IPS-20b (cell line): ENCODE data around the gene TTC7B.

Experiments used
- H3K27ac ChIP-seq: one replicate; pipeline ENCODE4 v1.5.1; 2013; ENCODE audit warnings: low read length
- H3K27me3 ChIP-seq: 2 replicates; pipeline ENCODE4 v1.6.1; 2013; ENCODE audit warnings: mild to moderate bottlenecking, low read length, inconsistent platforms; ENCODE audit not compliant: insufficient read depth
- H3K36me3 ChIP-seq: 2 replicates; pipeline ENCODE4 v1.6.1; 2013; ENCODE audit warnings: low read depth, mild to moderate bottlenecking, inconsistent platforms, low read length, moderate library complexity; ENCODE audit not compliant: insufficient read depth
- H3K4me1 ChIP-seq: 2 replicates; pipeline ENCODE4 v1.6.1; 2013; ENCODE audit warnings: mild to moderate bottlenecking, control low read depth, inconsistent platforms, low read length, moderate library complexity; ENCODE audit not compliant: insufficient read depth
- H3K4me3 ChIP-seq: 2 replicates; pipeline ENCODE4 v1.5.1; 2013; ENCODE audit warnings: mild to moderate bottlenecking, low read length, inconsistent platforms
- H3K9ac ChIP-seq: 2 replicates; pipeline ENCODE4 v1.6.1; 2013; ENCODE audit warnings: low read depth, mild to moderate bottlenecking, inconsistent platforms, low read length, moderate library complexity
- H3K9me3 ChIP-seq: 2 replicates; pipeline ENCODE4 v1.6.1; 2013; ENCODE audit warnings: mild to moderate bottlenecking, low read depth, low read length, inconsistent platforms; ENCODE audit not compliant: insufficient read depth

Gene TTC7B

GRCh38 chr14:90781876-90782275 lies 34.4 kb downstream of the TTC7B start:
- Histone ChIP-seq H3K4me1 (no peaks in the 10 kb centered on the region), H3K9ac (no peak overlapping the region), H3K4me3 (no peak overlapping the region), H3K36me3 (0 out of 2 replicates have a peak, but pooled peaks cover 3% of the 10 kb centered on the region), H3K9me3 (no peaks in the 10 kb centered on the region), H3K27me3 (no peaks in the 10 kb centered on the region), H3K27ac (no peak overlapping the region)

- Histone ChIP-seq H3K4me3 (no peak overlapping the region), H3K27me3 (no peaks in the 10 kb centered on the region), H3K4me1 (no peaks in the 10 kb centered on the region), H3K27ac (no peak overlapping the region), H3K36me3 (0 out of 2 replicates have a peak, but pooled peaks cover 3% of the 10 kb centered on the region), H3K9me3 (no peaks in the 10 kb centered on the region), H3K9ac (no peak overlapping the region)
These were observed 34.9 kb downstream of the TTC7B start for GRCh38 chr14:90781344-90781761.

- H3K27me3 ChIP-seq, result no peaks in the 10 kb centered on the region
- H3K4me3 ChIP-seq, result no peak overlapping the region
- H3K36me3 ChIP-seq, result 0 out of 2 replicates have a peak, but pooled peaks cover 3% of the 10 kb centered on the region
- H3K9me3 ChIP-seq, result no peaks in the 10 kb centered on the region
- H3K4me1 ChIP-seq, result no peaks in the 10 kb centered on the region
- H3K9ac ChIP-seq, result no peak overlapping the region
- no peak overlapping the region for H3K27ac ChIP-seq
These were observed 35.7 kb downstream of the TTC7B start for GRCh38 chr14:90780519-90780918.

- no peak overlapping the region for H3K27ac ChIP-seq
- H3K36me3 ChIP-seq, result 0 out of 2 replicates have a peak, but pooled peaks cover 3% of the 10 kb centered on the region
- no peak overlapping the region for H3K9ac ChIP-seq
- H3K4me3 ChIP-seq, result no peak overlapping the region
- H3K9me3 ChIP-seq, result no peaks in the 10 kb centered on the region
- H3K4me1 ChIP-seq, result no peaks in the 10 kb centered on the region
- no peaks in the 10 kb centered on the region for H3K27me3 ChIP-seq
These were observed 37.5 kb downstream of the TTC7B start for GRCh38 chr14:90778571-90779255.

- H3K27ac ChIP-seq, result no peak overlapping the region
- H3K36me3 ChIP-seq, result 0 out of 2 replicates have a peak, but pooled peaks cover 3% of the 10 kb centered on the region
- no peaks in the 10 kb centered on the region for H3K4me1 ChIP-seq
- H3K9me3 ChIP-seq, result no peaks in the 10 kb centered on the region
- H3K4me3 ChIP-seq, result no peak overlapping the region
- no peaks in the 10 kb centered on the region for H3K27me3 ChIP-seq
- no peak overlapping the region for H3K9ac ChIP-seq
These were observed 38.3 kb downstream of the TTC7B start for GRCh38 chr14:90777830-90778485.

- no peaks in the 10 kb centered on the region for H3K27me3 ChIP-seq
- H3K4me1 ChIP-seq, result no peaks in the 10 kb centered on the region
- H3K9me3 ChIP-seq, result no peaks in the 10 kb centered on the region
- H3K9ac ChIP-seq, result no peak overlapping the region
- no peak overlapping the region for H3K4me3 ChIP-seq
- 0 out of 2 replicates have a peak, but pooled peaks cover 3% of the 10 kb centered on the region for H3K36me3 ChIP-seq
- H3K27ac ChIP-seq, result no peak overlapping the region
These were observed 38.9 kb downstream of the TTC7B start for GRCh38 chr14:90777358-90777757.

GRCh38 chr14:90775441-90775840 lies 40.8 kb downstream of the TTC7B start:
- H3K9ac ChIP-seq, result no peak overlapping the region
- H3K4me3 ChIP-seq, result no peak overlapping the region
- H3K27ac ChIP-seq, result no peak overlapping the region
- no peaks in the 10 kb centered on the region for H3K4me1 ChIP-seq
- 0 out of 2 replicates have a peak, but pooled peaks cover 3% of the 10 kb centered on the region for H3K36me3 ChIP-seq
- H3K27me3 ChIP-seq, result no peaks in the 10 kb centered on the region
- no peaks in the 10 kb centered on the region for H3K9me3 ChIP-seq

GRCh38 chr14:90774316-90774715 lies 41.9 kb downstream of the TTC7B start:
- H3K4me3 ChIP-seq, result no peak overlapping the region

GRCh38 chr14:90773705-90774104 lies 42.5 kb downstream of the TTC7B start:
- no peaks in the 10 kb centered on the region for H3K36me3 ChIP-seq
- H3K4me3 ChIP-seq, result no peak overlapping the region
- H3K9ac ChIP-seq, result no peak overlapping the region
- H3K9me3 ChIP-seq, result no peaks in the 10 kb centered on the region
- H3K27me3 ChIP-seq, result no peaks in the 10 kb centered on the region
- no peak overlapping the region for H3K27ac ChIP-seq
- no peaks in the 10 kb centered on the region for H3K4me1 ChIP-seq

More at GRCh38 chr14:90774316-90774715, 41.9 kb downstream of the TTC7B start:
- H3K36me3 ChIP-seq, result no peaks in the 10 kb centered on the region
- H3K27ac ChIP-seq, result no peak overlapping the region
- H3K4me1 ChIP-seq, result no peaks in the 10 kb centered on the region
- no peak overlapping the region for H3K9ac ChIP-seq
- no peaks in the 10 kb centered on the region for H3K27me3 ChIP-seq
- no peaks in the 10 kb centered on the region for H3K9me3 ChIP-seq

GRCh38 chr14:90773196-90773486 lies 43.1 kb downstream of the TTC7B start:
- Histone ChIP-seq H3K36me3 (no peaks in the 10 kb centered on the region), H3K9ac (no peak overlapping the region), H3K4me1 (no peaks in the 10 kb centered on the region), H3K27ac (no peak overlapping the region), H3K4me3 (no peak overlapping the region), H3K27me3 (no peaks in the 10 kb centered on the region), H3K9me3 (no peaks in the 10 kb centered on the region)

GRCh38 chr14:90767899-90768298 lies 48.3 kb downstream of the TTC7B start:
- Histone ChIP-seq H3K9me3 (peaks cover 8% of the 10 kb centered on the region), H3K4me3 (no peak overlapping the region), H3K36me3 (peaks cover 5% of the 10 kb centered on the region; the same call in 1 of the 2 replicates)

More at GRCh38 chr14:90767899-90768298, 48.3 kb downstream of the TTC7B start:
- no peak overlapping the region for H3K9ac ChIP-seq
- H3K4me1 ChIP-seq, result no peaks in the 10 kb centered on the region
- H3K27me3 ChIP-seq, result no peaks in the 10 kb centered on the region
- H3K27ac ChIP-seq, result no peak overlapping the region
